ENCODE data around the gene G6PC1. TPM values are rescaled to one million over a fixed set of nuclear protein-coding genes. Genes with fewer than 3 reads are reported as not detected.

Gene G6PC1
- total and polyA plus RNA-seq, 2 of the 13 experiments (the other 11 are each of a cell fraction or from before 2014, with no cell fraction given): 1.7 to 37.9 TPM

DNA sequence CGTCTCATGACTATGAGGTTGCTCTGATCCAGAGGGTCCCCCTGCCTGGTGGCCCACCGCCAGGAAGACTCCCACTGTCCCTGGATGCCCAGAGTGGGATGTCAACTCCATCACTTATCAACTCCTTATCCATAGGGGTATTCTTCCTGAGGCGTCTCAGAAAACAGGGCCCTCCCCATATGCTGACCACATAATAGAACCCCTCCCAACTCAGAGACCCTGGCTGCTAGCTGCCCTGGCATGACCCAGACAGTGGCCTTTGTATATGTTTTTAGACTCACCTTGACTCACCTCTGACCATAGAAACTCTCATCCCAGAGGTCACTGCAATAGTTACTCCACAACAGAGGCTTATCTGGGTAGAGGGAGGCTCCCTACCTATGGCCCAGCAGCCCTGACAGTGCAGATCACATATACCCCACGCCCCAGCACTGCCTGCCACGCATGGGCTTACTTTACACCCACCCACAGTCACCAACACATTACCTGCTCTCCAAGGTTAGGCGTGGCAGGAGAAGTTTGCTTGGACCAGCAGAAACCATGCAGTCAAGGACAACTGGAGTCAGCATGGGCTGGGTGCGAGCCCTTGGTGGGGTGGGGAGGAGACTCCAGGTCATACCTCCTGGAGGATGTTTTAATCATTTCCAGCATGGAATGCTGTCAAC is 2.3 kb upstream of the G6PC1 start (continued):
- TF ChIP-seq MTA1 (CRISPR knock-in tag; IDR thresholded peaks at IDR 0.05; ENCODE audit: borderline replicate concordance) (peak; percentile 46; the same call in 1 of the 2 replicates), ZNF337 (CRISPR knock-in tag; IDR thresholded peaks at IDR 0.05; ENCODE audit: borderline replicate concordance, low read depth) (no peak), NONO (IDR thresholded peaks at IDR 0.05) (no peak), NONO (CRISPR knock-in tag; conservative IDR thresholded peaks at IDR 0.05) (no peak; the same call in 1 of the 2 replicates), FOXO1 (CRISPR knock-in tag; IDR thresholded peaks at IDR 0.05) (no peak; the same call in 1 of the 2 replicates), ZFP36L1 (CRISPR knock-in tag; IDR thresholded peaks at IDR 0.05) (no peak), ZNF367 (CRISPR knock-in tag; IDR thresholded peaks at IDR 0.05; ENCODE audit: borderline replicate concordance) (no peak), POLR2G (IDR thresholded peaks at IDR 0.05; ENCODE audit: low read depth, low read length) (no peak), ZNF569 (CRISPR knock-in tag; IDR thresholded peaks at IDR 0.05; ENCODE audit: borderline replicate concordance) (no peak), ZMYM3 (CRISPR knock-in tag; IDR thresholded peaks at IDR 0.05) (peak; percentile 35; the same call in 1 of the 2 replicates)
- TF ChIP-seq, protein P1, sequence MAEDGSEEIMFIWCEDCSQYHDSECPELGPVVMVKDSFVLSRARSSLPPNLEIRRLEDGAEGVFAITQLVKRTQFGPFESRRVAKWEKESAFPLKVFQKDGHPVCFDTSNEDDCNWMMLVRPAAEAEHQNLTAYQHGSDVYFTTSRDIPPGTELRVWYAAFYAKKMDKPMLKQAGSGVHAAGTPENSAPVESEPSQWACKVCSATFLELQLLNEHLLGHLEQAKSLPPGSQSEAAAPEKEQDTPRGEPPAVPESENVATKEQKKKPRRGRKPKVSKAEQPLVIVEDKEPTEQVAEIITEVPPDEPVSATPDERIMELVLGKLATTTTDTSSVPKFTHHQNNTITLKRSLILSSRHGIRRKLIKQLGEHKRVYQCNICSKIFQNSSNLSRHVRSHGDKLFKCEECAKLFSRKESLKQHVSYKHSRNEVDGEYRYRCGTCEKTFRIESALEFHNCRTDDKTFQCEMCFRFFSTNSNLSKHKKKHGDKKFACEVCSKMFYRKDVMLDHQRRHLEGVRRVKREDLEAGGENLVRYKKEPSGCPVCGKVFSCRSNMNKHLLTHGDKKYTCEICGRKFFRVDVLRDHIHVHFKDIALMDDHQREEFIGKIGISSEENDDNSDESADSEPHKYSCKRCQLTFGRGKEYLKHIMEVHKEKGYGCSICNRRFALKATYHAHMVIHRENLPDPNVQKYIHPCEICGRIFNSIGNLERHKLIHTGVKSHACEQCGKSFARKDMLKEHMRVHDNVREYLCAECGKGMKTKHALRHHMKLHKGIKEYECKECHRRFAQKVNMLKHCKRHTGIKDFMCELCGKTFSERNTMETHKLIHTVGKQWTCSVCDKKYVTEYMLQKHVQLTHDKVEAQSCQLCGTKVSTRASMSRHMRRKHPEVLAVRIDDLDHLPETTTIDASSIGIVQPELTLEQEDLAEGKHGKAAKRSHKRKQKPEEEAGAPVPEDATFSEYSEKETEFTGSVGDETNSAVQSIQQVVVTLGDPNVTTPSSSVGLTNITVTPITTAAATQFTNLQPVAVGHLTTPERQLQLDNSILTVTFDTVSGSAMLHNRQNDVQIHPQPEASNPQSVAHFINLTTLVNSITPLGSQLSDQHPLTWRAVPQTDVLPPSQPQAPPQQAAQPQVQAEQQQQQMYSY (CRISPR knock-in tag; IDR thresholded peaks at IDR 0.05): no peak
- TF ChIP-seq, protein P2, sequence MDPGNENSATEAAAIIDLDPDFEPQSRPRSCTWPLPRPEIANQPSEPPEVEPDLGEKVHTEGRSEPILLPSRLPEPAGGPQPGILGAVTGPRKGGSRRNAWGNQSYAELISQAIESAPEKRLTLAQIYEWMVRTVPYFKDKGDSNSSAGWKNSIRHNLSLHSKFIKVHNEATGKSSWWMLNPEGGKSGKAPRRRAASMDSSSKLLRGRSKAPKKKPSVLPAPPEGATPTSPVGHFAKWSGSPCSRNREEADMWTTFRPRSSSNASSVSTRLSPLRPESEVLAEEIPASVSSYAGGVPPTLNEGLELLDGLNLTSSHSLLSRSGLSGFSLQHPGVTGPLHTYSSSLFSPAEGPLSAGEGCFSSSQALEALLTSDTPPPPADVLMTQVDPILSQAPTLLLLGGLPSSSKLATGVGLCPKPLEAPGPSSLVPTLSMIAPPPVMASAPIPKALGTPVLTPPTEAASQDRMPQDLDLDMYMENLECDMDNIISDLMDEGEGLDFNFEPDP (CRISPR knock-in tag; conservative IDR thresholded peaks at IDR 0.05): no peak
- TF ChIP-seq, protein P3, sequence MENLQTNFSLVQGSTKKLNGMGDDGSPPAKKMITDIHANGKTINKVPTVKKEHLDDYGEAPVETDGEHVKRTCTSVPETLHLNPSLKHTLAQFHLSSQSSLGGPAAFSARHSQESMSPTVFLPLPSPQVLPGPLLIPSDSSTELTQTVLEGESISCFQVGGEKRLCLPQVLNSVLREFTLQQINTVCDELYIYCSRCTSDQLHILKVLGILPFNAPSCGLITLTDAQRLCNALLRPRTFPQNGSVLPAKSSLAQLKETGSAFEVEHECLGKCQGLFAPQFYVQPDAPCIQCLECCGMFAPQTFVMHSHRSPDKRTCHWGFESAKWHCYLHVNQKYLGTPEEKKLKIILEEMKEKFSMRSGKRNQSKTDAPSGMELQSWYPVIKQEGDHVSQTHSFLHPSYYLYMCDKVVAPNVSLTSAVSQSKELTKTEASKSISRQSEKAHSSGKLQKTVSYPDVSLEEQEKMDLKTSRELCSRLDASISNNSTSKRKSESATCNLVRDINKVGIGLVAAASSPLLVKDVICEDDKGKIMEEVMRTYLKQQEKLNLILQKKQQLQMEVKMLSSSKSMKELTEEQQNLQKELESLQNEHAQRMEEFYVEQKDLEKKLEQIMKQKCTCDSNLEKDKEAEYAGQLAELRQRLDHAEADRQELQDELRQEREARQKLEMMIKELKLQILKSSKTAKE (CRISPR knock-in tag; IDR thresholded peaks at IDR 0.05; ENCODE audit: borderline replicate concordance): peak; percentile 83
- TF ChIP-seq, protein P4, sequence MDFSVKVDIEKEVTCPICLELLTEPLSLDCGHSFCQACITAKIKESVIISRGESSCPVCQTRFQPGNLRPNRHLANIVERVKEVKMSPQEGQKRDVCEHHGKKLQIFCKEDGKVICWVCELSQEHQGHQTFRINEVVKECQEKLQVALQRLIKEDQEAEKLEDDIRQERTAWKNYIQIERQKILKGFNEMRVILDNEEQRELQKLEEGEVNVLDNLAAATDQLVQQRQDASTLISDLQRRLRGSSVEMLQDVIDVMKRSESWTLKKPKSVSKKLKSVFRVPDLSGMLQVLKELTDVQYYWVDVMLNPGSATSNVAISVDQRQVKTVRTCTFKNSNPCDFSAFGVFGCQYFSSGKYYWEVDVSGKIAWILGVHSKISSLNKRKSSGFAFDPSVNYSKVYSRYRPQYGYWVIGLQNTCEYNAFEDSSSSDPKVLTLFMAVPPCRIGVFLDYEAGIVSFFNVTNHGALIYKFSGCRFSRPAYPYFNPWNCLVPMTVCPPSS (IDR thresholded peaks at IDR 0.05): no peak
- TF ChIP-seq, protein P5, sequence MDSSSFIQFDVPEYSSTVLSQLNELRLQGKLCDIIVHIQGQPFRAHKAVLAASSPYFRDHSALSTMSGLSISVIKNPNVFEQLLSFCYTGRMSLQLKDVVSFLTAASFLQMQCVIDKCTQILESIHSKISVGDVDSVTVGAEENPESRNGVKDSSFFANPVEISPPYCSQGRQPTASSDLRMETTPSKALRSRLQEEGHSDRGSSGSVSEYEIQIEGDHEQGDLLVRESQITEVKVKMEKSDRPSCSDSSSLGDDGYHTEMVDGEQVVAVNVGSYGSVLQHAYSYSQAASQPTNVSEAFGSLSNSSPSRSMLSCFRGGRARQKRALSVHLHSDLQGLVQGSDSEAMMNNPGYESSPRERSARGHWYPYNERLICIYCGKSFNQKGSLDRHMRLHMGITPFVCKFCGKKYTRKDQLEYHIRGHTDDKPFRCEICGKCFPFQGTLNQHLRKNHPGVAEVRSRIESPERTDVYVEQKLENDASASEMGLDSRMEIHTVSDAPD (CRISPR knock-in tag; IDR thresholded peaks at IDR 0.05): no peak

Data from HepG2 (cell line).